ENCODE data around the gene SLC25A11.
"Not testable (repeated sequence)": the region's sequence is repeated elsewhere in the genome, so short reads cannot be mapped to it uniquely, and the experiment has no call there.

The SLC25A11 gene

DNA sequence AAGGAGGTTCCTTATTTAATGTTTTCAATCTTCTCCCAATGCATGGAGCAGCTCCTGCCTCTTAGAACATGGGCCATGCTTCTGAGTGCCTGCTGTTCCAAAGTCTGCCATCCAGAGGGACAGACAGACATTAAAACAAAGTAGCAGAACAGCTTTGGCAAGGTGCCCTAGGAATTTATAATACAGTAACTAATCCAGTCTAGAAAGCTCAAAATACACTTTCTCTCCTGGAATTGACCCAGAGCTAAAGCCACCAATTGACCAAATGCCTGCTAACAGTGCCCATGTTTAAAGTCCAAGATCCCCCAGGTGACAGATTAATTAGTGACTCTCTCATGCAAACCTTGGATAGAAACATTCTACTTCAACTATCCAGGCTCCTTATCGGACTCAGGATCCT, 25.9 kb downstream of the SLC25A11 start:
- no peak overlapping the region for H3K4me3 ChIP-seq (ENCODE audit: low read depth, low read length)
- CTCF ChIA-PET, result interaction anchor here (1.1 to 6.7 kb wide), 5 partner anchors 11 to 149 kb away, joined by 3 to 93 read pairs (median 5); partner anchors contain the start of gene CHRNE
- no peak for DNase-seq (ENCODE audit: low read depth, low spot score)
- TF ChIP-seq, protein P1, sequence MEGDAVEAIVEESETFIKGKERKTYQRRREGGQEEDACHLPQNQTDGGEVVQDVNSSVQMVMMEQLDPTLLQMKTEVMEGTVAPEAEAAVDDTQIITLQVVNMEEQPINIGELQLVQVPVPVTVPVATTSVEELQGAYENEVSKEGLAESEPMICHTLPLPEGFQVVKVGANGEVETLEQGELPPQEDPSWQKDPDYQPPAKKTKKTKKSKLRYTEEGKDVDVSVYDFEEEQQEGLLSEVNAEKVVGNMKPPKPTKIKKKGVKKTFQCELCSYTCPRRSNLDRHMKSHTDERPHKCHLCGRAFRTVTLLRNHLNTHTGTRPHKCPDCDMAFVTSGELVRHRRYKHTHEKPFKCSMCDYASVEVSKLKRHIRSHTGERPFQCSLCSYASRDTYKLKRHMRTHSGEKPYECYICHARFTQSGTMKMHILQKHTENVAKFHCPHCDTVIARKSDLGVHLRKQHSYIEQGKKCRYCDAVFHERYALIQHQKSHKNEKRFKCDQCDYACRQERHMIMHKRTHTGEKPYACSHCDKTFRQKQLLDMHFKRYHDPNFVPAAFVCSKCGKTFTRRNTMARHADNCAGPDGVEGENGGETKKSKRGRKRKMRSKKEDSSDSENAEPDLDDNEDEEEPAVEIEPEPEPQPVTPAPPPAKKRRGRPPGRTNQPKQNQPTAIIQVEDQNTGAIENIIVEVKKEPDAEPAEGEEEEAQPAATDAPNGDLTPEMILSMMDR (IDR thresholded peaks at IDR 0.05; ENCODE audit: insufficient read depth, low read length, missing control alignments), result no peak
- POLR2A ChIA-PET, result no interaction called here

DNA sequence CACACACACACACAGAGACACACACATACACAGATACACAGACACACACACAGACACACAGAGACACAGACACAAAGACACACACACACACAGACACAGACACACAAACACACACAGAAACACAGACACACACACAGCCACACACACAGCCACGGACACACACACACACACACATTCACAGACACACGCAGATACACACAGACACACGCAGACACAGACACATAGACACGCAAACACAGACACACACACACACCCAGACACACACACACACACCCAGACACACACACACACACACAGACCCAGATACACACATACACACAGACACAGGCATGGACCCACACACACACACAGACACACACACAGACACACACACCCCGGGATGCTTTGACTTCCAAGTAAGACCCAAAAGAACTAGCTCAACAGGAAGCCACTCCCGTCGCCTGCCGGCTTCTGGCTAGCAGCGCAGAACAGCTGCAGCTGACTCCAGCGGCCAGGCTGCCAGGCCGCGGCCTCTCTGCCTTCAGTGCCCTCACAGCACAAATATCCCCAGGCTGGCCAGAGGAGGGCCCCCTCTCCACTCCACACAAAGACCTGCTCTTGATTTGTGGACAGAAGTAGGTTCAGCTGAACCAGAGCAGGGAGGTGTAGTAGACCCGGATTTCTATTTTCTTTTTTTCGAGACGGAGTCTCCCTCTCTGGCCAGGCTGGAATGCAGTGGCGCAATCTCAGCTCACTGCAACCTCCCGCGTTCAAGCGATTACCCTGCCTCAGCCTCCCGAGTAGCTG, 30.9 kb downstream of the SLC25A11 start:
- TF ChIP-seq, protein P1 (IDR thresholded peaks at IDR 0.05; ENCODE audit: insufficient read depth, low read length, missing control alignments), result peak; percentile 89
- CTCF ChIA-PET, result interaction anchor here (0.6 to 6.7 kb wide), 36 partner anchors 8 to 227 kb away, joined by 3 to 93 read pairs (median 4); partner anchors contain the start of genes ARRB2, C17orf107, CAMTA2 and INCA1
- POLR2A ChIA-PET, result interaction anchor here (0.5 to 1.8 kb wide), 9 partner anchors 13 to 153 kb away, joined by 3 to 8 read pairs (median 4); partner anchors contain the start of genes PSMB6, RNF167, SLC25A11 and SPAG7
- no peak overlapping the region for H3K4me3 ChIP-seq (ENCODE audit: low read depth, low read length)
- peak; percentile 40 for DNase-seq (ENCODE audit: low read depth, low spot score)

DNA sequence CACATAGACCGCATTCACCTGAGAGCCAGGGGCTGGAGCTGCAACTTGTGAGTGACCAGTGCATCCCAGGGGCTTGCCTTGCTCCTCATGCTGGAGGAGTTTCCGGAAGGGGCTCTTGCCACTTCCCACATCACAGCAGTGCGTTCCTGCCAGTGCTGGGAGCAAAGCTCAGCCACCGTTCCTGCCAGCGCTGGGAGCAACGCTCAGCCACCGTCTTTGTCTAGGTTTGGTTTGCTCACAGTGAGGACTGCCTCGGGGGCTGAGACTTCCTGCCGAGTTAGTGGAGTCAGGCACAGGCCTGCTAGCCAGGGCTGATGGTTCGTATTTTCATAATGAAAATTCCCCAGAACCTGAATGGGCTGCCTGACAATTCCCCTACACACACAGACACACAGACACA, 31.5 kb downstream of the SLC25A11 start:
- POLR2A ChIA-PET, result interaction anchor here (0.9 to 1.8 kb wide), 4 partner anchors 32 to 112 kb away, joined by 4 to 8 read pairs (median 5); partner anchors contain the start of genes PSMB6, RNF167, SLC25A11 and SPAG7
- CTCF ChIA-PET, result interaction anchor here (0.6 to 6.7 kb wide), 27 partner anchors 9 to 226 kb away, joined by 3 to 93 read pairs (median 4); partner anchors contain the start of genes ARRB2, C17orf107, CAMTA2 and INCA1
- DNase-seq (ENCODE audit: low read depth, low spot score), result no peak
- no peak overlapping the region for H3K4me3 ChIP-seq (ENCODE audit: low read depth, low read length)
- TF ChIP-seq, protein P1 (IDR thresholded peaks at IDR 0.05; ENCODE audit: insufficient read depth, low read length, missing control alignments), result no peak

DNA sequence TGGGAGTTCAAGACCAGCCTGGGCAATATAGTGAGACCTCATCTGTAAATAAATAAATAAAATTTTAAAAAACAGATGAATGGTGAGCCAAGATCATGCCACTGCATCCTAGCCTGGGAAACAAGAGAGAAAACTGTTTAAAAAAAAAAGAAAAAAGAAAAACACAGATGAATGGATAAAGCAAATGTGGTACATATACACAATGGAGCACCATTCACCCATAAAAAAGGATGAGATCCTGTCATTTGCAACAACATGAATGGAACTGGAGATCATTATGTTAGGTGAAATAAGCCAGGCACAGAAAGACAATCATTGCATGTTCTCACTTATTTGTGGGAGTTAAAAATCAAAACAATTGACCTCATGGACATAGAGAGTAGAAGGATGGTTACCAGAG, 33.2 kb downstream of the SLC25A11 start:
- DNase-seq (ENCODE audit: low read depth, low spot score); POLR2A ChIA-PET; H3K4me3 ChIP-seq (ENCODE audit: low read depth, low read length): not testable (repeated sequence)
- CTCF ChIA-PET, result interaction anchor here (1.0 to 2.4 kb wide), 3 partner anchors 13 to 156 kb away, joined by 3 to 11 read pairs (median 10); no protein-coding TSS in a partner anchor

DNA sequence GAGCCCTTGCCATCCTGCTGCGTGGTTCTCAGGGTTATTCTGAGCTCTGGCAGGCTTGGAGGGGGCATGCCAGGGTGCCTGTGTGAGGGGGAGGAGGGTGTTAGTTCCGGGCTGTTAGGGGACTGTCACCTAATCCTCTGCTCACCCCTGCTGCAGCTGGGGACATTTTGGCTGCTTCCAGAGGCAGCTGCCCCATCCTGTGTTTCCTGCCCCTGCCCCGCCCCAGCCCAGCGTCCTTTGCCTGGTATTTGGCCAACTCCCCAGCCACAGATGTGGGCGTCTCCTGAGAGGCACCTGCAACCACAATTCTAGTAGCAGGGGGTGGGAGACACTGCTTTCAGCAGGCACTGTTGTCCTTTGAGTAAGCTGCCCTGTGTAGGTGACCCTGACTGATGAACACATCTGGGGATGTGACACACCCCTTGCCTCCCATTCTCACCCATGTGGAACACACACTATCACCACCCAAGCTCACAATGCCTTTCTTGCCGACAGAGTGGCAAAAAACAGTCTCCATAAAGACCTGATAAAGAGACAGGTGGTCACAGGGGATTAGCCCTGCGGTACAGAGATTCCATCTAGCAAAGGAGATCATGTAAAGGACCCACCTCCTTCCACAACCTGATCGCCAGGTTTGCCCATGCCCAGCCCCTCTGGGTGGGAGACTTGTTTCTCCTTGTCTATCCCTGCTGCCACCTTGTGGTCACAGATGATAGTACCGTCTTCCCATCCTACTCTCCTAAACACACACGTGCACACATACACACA, 36.6 kb downstream of the SLC25A11 start, which contains the start of gene CHRNE:
TSS of gene CHRNE (minus strand) at position 48 of the 768 bp plus-strand sequence. CDS start at position 13, 35 bp downstream.
- POLR2A ChIA-PET, result interaction anchor here (1.0 to 1.1 kb wide), 3 partner anchors 107 to 182 kb away, joined by 3 read pairs; partner anchors contain the start of gene PSMB6
- H3K4me3 ChIP-seq (ENCODE audit: low read depth, low read length), result no peak within 1 kb of the TSS
- TF ChIP-seq, protein P1 (IDR thresholded peaks at IDR 0.05; ENCODE audit: insufficient read depth, low read length, missing control alignments), result peak; percentile 79
- no peak for DNase-seq (ENCODE audit: low read depth, low spot score)
- CTCF ChIA-PET, result interaction anchor here (0.6 to 6.1 kb wide), 18 partner anchors 9 to 201 kb away, joined by 3 to 72 read pairs (median 5); partner anchors contain the start of genes ARRB2, GLTPD2, PSMB6 and RNF167

DNA sequence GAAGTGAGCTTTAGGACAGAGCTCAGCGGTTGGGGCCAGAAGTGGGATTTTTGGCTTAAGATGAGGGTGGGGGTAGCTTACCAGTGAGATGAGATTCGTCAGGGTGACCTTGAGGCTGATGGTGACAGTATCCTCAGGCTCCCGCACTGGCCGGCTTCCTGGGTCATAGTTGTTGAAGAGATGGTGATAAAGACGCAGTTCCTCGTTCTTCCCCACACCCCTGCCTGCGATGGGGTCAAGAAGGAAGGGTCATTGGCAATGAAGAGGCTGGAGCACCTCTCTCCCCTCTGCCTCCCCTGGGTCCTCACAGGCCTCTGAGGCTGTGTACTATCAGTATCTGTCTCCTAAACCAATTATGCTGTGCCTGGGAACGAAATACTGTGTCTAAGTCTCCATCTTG, 37.3 kb downstream of the SLC25A11 start:
- CTCF ChIA-PET, result interaction anchor here (0.8 to 6.1 kb wide), 16 partner anchors 10 to 194 kb away, joined by 3 to 72 read pairs (median 5); partner anchors contain the start of genes ARRB2, GLTPD2 and VMO1
- TF ChIP-seq, protein P1 (IDR thresholded peaks at IDR 0.05; ENCODE audit: insufficient read depth, low read length, missing control alignments), result no peak
- DNase-seq (ENCODE audit: low read depth, low spot score), result no peak
- H3K4me3 ChIP-seq (ENCODE audit: low read depth, low read length), result no peak overlapping the region
- POLR2A ChIA-PET, result no interaction called here
